NCI-H2196 treated with DMSO at 0.1 percent for 48 hours (cell line): ENCODE data around the gene SLC39A6.
"Not testable (repeated sequence)": the region's sequence is repeated elsewhere in the genome, so short reads cannot be mapped to it uniquely, and the experiment has no call there.

Experiments
- DNase-seq: peaks from one replicate; lab custom pipeline; 2025; ENCODE audit not compliant: unreplicated experiment; lab: John Stamatoyannopoulos, UW

Gene SLC39A6

GRCh38 chr18:36066001-36066400 lies 63.1 kb downstream of the SLC39A6 start:
- no peak for DNase-seq

- DNase-seq, result not testable (repeated sequence)
Measured at GRCh38 chr18:36064809-36065079, 64.4 kb downstream of the SLC39A6 start.

DNA sequence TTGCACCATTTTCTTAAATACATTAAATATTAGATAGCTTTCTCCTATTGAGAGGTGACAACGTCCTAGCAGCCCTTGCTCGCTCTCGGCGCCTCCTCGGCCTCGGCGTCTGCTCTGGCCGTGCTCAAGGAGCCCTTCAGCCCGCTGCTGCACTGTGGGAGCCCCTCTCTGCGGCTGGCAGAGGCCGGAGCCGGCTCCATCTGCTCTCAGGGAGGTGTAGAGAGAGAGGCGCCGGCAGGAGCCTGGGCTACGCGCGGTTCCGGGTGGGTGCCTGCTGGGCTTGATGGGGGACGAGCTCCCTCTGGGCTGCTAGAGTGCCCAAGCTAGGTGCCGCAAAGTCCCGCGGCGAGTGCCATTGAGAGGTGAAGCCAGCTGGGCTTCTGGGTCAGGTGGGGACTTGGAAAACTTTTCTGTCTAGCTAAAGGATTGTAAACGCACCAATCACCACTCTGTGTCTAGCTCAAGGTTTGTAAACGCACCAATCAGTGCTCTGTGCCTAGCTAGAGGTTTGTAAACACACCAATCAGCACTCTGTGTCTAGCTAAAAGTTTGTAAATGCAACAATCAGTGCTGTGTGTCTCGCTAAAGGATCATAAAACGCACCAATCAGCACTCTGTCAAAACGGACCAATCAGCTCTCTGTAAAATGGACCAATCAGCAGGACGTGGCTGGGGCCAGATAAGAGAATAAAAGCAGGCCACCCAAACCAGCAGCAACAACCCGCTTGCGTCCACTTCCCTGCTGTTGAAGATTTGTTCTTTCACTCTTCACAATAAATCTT lies 64.9 kb downstream of the SLC39A6 start:
- DNase-seq, result no peak

DNA sequence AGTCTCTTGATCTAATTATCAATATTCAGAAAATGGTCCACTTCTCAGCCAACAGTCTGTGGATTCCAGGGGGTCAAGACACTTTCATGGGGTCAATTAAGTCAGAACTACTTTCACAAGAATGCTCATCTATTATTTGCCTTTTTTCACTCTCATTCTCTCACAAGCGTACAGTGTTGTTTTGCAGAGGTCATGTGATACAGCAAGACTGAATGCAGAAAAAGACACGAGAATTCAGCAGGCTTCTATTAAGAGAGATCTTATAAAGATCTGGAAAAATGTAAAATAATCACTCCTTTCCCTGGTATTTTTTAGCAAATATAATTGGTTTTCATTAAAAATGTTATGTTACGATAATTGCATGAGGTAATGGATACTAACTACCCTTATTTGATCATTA lies 70.5 kb downstream of the SLC39A6 start:
- no peak for DNase-seq
